Measurements from ENCODE around the gene PTOV1.

DNA sequence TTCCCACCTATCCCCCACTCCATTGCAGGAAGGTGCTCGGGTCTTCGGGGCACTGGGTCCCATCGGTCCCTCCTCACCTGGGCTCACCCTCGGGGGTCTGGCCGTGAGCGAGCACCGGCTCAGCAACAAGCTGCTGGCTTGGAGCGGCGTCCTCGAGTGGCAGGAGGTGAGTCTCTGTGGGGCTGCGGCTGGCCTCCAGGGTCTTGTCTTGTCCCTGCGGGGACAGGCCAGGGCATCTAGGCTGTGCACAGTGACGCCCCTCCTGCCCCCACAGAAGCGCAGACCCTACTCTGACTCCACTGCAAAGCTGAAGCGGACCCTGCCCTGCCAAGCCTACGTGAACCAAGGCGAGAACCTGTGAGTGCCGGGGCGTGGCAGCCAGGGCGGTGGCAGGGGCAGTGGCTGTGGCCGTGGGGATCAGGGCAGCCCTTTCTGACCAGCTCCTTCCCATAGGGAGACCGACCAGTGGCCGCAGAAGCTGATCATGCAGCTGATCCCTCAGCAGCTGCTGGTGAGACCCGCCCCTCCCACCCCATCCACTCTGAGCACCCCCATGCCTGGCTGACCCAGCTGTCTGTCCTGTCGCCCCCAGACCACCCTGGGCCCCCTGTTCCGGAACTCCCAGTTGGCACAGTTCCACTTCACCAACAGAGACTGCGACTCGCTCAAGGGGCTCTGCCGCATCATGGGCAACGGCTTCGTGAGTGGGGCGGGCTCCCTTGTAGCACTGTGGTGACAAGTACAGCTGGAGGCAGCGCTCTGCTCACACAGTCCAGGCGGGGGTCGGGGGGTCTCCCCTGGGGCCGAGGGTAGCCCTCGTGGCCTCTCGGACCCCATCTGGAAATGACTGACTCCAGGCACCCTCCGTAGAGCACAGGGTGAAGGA is 3.7 kb downstream of the PTOV1 start:
- TF ChIP-seq CTCF (conservative IDR thresholded peaks at IDR 0.05; ENCODE audit: low read depth, low read length) = no peak
- no peak for TF ChIP-seq EZH2 (IDR thresholded peaks at IDR 0.05; ENCODE audit: borderline replicate concordance, low read depth, low read length, poor library complexity, severe bottlenecking)
